GM10266 (cell line): ENCODE data around the gene NAIF1.
"Not testable (repeated sequence)": the region's sequence is repeated elsewhere in the genome, so short reads cannot be mapped to it uniquely, and the experiment has no call there.

Experiments
- DNase-seq: peaks from one replicate; pipeline ENCODE4 v3.0.0; 2012; ENCODE audit errors: extremely low spot score
- CTCF ChIP-seq: IDR thresholded peaks from 2 replicates; pipeline ENCODE4 v1.5.1; 2012; ENCODE audit warnings: mild to moderate bottlenecking, low read depth; ENCODE audit not compliant: control insufficient read depth, insufficient read depth; ENCODE audit errors: missing control alignments

The NAIF1 gene

GRCh38 chr9:128078504-128079434, 11.6 kb upstream of the NAIF1 start:
- TF ChIP-seq CTCF = no peak
- no peak for DNase-seq

DNA sequence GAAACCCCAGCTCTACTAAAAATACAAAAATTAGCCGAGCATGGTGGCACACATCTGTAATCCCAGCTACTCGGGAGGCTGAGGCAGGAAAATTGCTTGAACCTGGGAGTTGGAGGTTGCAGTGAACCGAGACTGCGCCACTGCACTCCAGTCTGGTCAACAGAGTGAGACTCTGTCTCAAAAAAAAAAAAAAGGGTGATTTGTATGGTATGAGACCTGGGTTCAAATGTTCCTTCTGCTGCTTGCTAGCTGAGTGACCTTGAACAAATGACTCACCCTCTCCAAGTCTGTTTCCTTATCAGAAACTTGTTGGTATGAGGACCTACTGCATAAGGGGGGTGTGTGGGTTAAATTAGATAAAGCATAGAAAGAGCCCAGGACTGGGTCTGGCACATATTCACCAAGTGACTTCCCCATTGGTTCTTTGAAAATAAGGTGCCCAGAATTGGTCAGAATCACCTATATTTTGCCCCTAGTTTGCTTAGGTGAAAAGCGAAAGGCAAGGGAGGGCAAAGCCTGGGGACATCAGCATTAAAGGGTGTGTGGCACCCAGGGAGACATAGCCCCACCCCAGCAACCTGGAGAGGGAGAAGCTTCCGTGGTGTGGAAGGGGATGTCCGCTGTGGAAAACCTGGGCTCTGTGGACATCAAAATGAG, 10.9 kb upstream of the NAIF1 start:
- DNase-seq = no peak
- TF ChIP-seq CTCF = no peak

DNA sequence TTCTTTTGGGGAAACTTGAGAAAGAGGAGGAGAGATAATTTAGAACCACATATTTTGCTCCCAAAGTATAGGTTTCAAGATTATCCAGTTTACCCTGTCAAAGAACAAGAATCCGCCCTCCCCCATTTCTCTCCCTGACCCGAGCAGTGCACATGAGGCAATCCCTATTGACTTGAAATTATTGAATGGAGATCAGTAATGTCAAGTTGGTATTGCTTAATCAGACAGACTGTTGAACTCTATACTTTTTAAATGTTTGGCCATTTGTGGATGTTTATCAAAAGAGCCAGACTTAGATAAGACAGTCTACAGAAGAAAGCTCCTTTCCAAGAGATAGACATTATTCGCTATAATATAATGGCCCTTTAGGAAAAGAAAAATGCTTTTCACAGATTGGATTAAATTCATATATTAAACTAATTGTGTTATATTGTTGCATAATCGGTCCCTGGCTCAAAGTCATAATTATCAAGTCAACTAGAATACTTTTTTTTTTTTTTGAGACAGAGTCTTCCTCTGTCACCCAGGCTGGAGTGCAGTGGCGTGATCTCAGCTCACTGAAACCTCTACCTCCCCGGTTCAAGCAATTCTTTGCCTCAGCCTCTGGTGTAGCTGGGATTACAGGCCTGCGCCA, 6.2 kb upstream of the NAIF1 start:
- no peak for DNase-seq
- TF ChIP-seq CTCF = no peak

GRCh38 chr9:128072144-128073021, 5.3 kb upstream of the NAIF1 start:
- peak; percentile 67 for DNase-seq
- no peak for TF ChIP-seq CTCF

DNA sequence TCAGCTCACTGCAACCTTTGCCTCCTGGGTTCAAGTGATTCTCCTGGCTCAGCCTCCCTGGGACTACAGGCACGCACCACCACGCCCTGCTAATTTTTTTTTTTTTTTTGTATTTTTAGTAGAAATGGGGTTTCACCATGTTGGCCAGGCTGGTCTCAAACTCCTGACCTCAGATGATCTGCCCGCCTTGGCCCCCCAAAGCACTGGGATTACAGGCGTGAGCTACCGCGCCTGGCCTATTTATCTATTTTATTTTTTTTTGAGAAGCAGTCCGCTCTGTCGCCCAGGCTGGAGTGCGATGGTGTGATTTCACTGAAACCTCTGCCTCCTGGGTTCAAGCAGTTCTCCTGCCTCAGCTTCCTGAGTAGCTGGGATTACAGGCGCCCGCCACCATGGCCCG, 4.4 kb upstream of the NAIF1 start:
- DNase-seq = not testable (repeated sequence)

DNA sequence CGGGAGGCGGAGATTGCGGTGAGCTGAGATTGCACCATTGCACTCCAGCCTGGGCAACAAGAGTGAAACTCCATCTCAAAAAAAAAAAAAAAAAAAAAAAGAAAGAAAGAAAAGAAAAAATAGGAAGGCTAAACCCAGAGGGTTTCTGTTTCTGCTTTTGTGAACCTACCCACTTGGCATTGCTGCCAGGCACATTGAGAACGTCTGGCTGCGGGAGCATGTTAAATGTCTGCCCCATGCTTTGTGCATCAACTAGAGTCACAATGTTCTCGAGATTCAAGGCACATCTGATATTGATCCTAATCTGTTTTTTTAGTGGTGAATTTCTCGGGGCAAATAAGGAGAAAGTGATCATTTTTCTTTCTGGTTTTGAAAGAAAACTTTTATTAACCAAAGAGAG, 3.8 kb upstream of the NAIF1 start:
- no peak for TF ChIP-seq CTCF
- no peak for DNase-seq
